Anterior cingulate cortex (tissue), 58 donors: ENCODE data around the gene ZCCHC13.
"Not testable (repeated sequence)": the region's sequence is repeated elsewhere in the genome, so short reads cannot be mapped to it uniquely, and the experiment has no call there.

ENCODE experiments used
- DNase-seq, 58 donors: peaks; one replicate each; lab custom pipeline; 2025; lab: John Stamatoyannopoulos, UW

Gene ZCCHC13

DNA sequence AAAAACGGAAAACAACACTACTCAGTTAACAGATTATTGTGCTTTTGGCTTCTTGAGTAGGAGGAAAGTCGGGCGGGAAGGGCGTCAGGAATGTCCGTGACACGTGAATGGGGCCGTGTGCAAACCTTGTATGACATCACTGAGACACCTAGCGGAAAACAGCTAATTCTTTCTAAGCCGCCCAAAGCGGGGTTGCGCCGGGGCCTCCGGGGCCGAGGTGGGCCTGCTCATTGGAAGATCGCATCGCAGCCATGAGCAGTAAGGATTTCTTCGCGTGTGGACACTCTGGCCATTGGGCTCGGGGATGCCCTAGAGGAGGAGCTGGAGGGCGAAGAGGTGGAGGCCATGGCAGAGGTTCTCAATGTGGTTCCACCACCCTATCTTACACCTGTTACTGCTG, at the start of gene ZCCHC13:
ZCCHC13 (plus strand) TSS at position 165 of the 400 bp plus-strand sequence; CDS start at position 252, 87 bp downstream.
- no peak for DNase-seq

DNA sequence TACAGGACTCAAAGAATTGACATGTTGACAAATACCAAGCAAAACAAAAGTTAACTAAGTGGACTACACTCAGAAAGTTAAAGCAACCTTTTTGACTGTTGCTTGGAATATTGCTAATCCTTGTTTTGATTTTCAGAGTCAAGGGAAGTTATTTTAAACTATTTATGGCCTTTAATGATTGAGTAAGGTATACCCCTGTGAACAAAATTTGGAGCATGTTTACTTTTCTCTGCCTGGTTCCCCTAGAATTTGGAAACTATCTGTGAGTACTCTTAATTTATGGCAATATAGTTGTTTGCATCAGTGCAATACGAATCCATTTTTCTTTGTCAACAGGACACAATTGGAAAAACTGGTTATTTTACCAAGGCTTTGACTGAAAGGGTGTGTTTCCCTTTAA, 45.9 kb upstream of the ZCCHC13 start:
- not testable (repeated sequence) for DNase-seq

DNA sequence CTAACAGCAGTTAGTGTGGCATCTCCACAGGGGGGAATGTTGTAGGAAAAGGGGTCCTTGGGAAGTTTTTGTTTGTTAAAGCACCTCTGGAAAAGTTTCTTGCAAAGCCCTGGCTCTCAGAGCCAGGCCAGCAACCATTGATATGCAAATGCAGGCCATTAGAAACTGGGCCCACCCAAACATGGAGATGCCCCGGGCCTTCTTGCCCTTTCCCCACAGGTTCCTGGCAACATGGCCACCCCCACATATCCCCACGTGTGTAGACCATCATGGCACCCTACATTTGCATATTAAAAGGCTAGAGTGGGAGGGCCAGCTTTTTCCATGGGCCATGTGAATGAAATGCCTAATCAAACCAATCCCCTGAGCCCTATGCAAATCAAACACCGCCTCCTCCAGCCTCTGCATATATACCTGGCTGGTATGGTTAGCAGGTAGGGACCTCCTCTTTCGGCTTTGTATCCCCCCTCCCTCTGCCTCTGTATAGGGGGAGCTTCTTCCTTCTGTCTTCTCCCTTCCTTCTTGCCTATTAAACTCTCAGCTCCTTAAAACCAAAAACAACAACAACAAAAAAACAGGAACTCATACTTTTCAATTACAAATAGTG, 44.0 kb upstream of the ZCCHC13 start:
- no peak for DNase-seq

DNA sequence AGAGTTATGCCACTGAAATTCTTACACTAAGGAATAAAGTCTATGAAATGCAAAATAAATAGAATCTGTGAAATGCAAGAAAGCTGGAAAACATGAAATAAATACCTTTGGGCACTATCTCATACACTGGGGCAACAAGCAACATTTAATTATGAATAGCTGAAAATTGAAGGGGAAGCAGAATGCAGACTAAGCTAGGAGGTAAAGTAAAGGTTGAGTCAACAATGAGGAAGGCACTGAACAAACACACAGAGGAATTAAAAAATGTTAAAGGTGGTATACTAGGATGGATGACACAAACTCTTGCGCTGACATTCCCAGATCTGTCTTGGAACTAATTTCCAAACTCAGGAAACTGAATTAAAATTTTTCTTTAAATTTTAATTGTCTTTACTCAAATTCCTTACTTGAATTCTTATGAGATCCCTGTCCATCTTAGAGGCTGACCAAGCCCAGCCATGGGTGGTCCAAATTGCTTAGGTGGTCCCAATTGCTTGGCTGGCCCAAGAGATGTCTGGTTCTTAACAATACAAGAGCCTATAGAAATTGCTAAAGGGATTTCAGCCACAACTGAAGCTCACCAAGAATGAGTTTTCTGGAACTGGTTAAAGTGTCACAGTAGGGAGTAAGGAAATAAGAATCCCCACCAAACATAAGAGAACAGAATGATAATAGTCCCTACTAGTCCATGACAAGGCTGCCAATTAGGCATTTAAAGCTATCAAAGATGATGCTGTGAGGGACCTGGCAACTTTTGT, 41.3 kb upstream of the ZCCHC13 start:
- no peak for DNase-seq

DNA sequence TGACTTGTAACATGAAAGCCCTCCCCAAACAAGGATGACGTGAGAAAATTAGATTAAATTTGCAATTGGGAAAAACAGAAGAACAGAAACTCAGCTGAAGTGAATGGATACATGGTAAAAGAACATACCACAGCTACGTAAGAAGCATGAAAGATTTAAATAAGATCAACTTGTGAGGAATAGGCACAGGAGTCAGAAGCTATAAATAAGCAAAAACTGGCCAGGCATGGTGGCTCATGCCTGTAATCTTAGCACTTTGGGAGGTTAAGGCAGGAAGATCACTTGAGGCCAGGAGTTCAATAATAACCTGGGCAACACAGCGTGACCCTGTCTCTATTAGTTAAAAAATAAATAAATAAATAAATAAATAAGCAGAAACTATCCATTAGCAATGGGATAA, 33.6 kb upstream of the ZCCHC13 start:
- no peak for DNase-seq

DNA sequence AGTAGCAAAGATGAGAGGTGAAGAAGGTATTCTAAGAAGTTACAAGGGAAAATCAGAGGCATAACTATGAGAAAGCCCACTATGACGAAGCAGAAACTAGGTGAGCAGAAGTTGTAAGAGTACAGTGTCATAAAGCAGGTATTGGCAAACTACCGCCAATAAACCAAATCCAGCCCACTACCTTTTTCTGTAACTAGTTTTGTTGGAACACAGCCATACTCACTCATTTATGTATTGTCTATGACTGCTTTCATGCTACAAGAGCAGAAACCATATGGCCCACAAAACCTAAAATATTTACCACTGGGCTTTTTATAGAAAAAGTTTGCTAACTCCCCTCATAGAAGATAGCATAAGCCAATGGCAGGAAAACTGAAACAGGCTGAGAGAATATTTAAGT, 31.8 kb upstream of the ZCCHC13 start:
- DNase-seq, result no peak

DNA sequence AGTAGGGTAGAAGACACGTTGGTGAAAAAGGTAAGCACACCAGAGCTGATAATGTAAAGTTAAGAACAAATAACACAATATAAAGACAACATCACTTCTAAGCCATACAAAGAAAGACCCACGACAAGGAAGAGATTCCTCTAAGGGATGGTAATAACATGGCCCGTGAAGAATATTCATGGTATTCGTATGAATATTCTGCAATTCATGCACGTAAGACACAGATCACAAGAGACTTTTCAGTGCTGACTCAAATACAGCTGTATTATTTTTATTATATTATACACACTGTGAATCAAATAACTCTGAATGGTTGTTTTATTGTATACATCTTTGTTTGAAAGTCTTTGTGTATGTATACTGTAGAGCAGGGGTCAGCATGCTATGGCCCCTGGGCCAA, 29.5 kb upstream of the ZCCHC13 start:
- DNase-seq, result no peak

DNA sequence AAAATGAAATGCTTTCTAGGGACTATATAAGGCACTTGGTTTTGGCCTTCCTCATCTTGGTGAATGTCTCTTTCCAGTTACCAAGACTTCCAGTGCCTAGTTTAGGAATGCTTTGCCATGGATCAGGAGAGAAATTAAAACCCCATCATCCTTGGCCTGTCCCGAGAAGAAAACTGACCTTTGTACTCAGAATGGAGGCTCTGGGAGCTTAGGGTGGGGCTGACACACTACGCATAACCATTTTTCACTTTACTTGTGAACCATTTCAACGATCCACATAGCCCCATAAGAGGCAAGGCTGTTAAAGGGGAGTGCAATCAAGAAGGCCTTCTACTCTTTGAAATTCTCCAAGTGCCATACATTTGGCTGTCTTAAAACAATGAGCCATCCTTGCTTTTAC, 26.7 kb upstream of the ZCCHC13 start:
- no peak for DNase-seq

DNA sequence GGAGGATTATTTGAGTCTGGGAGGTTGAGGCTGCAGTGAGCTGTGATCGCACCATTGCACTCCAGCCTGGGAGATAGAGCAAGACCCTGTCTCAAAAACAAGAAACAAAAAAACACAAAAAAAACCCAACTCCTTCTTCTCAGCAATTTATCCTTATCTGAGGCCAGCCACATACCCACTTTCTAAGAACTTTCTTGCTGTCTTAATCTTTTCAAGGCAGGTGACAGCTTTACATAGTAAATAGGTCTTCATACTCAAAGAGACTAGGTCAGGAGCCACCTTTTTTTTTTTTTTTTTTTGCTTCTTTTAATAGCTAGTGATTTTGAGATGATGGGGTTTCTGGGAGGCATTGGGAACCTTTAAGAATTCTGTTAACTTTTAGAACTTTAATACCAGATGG, 26.1 kb upstream of the ZCCHC13 start:
- DNase-seq, result no peak

DNA sequence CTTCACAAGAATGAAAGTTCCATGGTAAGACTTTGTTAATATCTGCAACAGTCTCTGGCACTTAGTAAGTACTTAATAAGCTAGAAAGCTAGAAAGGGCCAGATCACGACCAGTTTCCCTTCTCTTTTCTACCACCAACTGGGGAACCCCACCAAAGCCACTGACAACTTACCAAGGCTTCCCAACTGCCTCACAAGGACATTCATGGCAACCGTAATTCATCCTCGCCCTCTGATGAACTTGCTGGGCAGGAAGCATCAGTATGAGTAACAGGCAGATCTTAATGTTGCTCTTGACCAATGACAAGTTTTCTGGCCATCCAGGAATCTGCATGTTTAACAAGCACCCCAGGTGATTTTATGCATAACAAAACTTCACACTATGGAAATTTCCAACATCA, 23.2 kb upstream of the ZCCHC13 start:
- no peak for DNase-seq

DNA sequence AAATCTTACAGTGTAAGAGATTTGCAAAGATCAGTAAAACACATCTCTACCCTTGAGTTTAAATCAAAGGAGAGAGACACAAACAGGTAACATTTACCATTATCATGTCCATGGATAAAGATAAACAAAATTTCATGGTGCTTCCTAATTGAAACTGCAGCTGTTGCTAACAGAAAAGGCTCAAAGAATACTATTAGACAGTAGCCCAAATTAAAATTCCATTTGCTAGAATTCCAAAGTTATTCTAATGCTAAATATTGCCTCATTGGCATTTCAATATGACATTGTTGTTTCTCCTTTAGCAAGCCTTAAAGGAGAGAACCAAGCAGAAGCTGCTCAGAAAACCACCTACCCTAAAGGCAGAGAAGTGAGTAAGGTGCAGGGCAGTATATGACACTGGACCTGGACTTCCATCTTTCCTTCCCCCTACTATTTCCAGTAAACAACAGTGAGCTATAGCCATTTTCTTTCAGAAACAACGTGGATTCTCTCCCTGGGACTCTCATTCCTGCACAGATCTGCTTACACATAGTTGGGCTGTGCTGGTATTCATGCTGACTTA, 19.5 kb upstream of the ZCCHC13 start:
- DNase-seq, result no peak

DNA sequence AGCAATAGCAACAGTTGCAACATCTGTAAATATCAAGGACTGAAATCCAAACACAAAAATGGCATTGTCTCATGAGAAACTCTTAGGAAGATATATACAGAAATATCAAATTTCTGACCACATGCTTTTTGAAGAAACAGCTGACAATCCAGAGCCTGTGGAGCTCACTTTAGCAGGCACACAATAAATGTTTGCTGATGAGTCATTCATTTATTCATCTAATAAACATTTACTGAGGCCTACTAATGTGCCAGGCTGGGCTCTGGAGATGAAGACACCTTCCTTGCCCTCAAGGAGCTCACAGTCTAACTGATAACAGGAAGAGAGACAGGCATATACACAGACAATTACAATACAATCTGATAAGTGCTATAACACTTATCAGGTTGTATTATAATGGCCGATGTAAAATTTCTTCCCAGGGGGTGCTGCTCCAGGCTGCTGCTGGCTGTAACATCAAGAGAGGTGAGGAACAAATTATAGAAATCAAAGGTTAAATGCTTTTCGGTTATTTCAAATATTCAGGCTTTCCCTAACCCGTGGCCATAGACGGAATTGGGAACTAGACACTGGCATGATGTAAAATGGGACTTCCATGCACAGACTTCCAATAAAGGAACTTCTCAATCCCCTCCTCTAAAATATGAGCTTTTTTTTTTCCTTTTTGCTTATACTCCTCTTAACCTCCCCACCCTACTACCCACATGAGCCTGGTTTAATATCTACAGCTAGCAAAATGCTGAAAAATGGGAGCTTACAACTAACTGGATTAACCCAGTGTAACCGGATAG, 16.8 kb upstream of the ZCCHC13 start:
- DNase-seq, result no peak

DNA sequence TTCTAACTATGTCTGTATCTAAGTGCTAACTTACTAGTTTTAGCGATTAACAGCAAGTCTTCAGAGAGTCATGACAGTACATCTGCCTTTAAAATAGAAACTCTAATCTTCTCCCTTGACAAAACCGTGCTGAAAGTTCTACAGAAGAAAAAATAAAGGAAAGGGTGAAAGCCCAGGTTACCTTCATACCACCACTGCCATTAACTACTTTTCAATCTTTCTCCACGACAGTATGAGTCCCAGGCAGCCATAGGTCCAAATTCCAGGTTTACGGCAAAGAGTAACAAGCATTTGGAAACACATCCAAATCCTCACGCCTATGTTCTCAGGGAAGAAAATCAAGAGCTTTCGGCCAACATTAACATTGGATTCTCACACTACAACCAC, 12.4 kb upstream of the ZCCHC13 start:
- peak in 1 of 58 donors; percentile 44 for DNase-seq

DNA sequence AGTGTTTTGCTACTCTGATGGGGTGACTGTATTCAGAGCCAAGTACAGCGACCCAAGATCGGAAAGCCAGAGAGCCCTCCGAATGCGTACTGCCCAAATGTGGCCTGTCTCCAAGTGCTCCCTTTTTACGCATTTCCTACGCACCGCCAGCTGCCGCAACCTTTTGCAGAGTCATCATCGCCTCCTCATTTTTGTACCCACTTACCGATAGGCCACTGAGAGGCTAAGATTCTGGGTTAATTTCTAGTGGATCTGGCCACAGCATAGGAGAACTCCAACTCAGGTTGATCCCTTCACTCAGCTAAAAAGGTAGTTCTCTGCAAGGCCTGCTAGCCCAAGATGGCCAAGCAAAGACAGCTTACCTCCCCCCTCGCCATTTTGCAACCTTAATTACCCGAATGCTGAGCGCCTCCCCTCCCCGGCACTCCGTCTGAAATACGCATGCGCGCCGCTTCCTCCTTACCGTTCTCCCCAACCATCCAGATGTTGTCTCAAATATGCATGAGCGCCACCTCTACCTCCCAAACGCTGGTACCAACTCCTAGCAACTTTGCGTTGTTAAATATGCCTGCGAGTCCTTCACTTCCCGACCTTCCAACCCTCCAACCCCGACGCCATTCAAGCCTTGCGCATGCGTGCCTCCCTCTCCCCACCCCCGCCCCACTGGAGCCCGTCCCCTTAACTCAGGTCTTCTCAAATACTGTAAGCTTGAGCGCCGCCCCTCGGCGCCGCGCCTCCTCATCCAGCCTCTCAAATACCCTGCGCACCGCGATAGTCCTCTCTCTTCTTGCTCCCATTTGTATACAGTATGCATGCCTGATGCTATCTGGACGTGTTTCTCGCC, 11.8 kb upstream of the ZCCHC13 start:
- peak; percentile 34 to 88 (median 78) for DNase-seq

DNA sequence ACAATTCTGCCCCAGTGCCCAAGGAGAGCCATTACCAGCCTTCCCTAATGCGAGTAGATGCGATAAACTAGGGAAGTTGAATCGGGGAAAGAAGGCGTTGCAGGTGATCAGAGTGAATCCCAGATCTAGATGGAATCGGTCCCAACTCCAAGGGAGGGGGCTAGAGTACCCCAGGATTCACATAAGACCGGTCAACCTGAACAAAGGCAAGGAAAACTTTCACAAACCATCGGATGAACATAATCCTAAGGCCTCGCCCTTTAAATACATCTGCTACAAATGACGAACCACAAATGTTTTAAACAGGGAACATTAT, 11.2 kb upstream of the ZCCHC13 start:
- DNase-seq, result no peak

DNA sequence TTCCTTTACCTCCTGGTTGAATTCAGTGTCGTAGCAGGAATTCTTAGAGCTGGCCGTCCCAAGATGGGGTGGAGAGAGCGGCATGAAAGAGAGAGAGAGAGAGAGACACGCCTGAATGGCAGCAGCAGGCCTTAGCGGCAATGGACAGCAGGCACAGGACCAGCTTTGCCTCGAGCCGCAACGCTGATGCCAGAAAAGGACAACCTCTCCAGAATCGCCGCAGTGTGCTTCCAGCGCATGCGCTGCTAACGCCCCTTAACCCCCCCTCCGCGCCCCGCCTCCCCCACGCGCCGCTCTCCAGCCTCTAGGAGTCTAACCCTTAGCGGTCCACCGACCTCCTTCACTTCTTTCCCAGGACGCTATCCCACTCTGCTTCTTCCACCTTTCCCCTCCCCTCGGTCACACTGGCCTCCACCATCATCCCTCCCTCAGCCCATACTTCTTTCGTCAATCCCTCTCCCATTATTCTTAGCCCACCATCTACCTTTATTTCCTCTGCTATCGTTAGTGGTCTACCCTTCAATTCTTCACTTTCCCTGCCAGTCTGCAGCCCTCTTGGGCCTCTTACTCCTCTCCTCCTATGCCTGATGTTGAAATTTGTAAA, 10.5 kb upstream of the ZCCHC13 start:
- peak; percentile 1 to 83 (median 66) for DNase-seq

DNA sequence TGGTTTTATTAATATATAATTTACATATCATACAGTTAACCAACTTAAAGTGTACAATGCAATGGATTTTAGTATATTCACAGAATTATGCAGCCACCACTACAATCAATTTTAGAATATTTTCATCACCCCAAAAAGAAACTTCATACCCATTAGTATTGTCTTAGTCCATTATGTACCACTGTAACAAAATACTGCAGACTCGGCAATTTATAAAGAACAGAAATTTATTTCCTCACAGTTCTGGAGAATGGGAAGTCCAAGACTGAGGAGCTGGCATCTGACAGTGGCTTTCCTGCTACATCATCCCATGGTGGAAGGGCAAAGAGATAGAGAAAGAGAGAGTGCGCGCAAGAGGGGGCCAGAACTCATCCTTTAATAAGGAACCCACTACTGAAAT, 8.9 kb upstream of the ZCCHC13 start:
- DNase-seq, result no peak

DNA sequence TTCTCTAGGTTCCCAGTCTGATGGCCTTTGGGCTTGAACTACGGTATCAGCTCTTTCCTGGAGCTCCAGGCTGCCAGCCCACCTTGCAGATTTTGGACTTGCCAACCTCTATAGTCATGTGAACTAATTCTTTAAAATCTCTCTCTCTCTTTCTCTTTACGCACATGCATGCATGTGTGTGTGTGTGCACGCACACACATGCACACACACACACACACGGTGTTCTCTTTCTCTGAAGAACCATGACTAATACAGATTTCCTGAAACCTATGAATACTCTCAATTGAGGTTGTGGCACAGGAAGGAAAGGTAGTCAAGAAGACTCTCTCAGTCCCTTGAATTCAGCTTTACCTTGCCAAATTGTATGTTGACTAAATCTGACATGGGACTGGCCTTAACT, 6.2 kb upstream of the ZCCHC13 start:
- no peak for DNase-seq

DNA sequence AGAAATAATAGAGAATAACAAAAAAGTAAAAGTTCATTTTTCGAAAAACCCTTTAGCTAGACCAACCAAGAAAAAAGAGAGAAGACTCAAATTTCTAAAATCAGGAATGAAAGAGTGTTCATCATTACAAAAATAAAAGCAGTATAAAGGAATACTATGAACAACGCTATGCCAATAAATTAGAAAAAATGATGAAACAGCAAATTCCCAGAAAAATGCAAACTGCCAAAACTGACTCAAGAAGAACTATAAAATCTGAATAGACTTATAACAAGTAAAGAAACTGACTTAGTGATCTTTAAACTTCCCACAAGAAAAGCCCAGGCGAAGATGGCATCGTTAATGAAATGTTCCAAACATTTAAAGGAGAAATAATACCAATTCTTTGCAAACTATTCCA, 3.1 kb upstream of the ZCCHC13 start:
- DNase-seq, result no peak

DNA sequence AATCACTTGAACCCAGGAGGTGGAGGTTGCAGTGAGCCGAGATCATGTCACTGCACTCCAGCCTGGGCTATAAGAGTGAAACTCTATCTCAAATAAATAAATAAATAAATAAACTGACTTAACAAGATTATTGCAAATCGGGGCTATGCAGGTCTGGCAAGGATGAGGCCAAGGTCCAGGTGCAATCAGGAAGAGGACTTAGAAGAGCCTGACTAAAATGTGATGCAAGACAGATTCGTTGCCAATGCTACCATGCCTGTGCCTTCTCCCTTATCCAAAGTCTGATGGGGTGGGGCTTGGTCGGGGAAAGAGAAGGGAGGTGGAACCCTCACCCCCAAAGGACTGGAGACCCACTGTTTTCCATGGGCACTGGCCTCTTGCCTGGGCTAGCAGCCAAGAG, 14.7 kb downstream of the ZCCHC13 start:
- DNase-seq, result no peak
